Measurements from ENCODE around the gene NLGN1.

Gene NLGN1

GRCh38 chr3:174116421-174116820, 718.9 kb downstream of the NLGN1 start:
- H2BK5ac ChIP-seq (ENCODE audit: low read depth, low read length, poor library complexity), result no peak overlapping the region
- no peak overlapping the region for H3K27ac ChIP-seq (ENCODE audit: low read depth, low read length)
- H2BK120ac ChIP-seq (ENCODE audit: insufficient read depth, low read length, poor library complexity), result no peak overlapping the region
- no peaks in the 10 kb centered on the region for H3K4me1 ChIP-seq (ENCODE audit: control insufficient read depth in 1 of 2, insufficient read depth in 2 of 2, low read length in 2 of 2)
- no peak overlapping the region for H2AK5ac ChIP-seq (ENCODE audit: low read length)
- H3K9me3 ChIP-seq (ENCODE audit: insufficient read depth, low read depth, low read length), result no peaks in the 10 kb centered on the region
- H3K18ac ChIP-seq (ENCODE audit: low read length), result no peak overlapping the region
- H3K36me3 ChIP-seq (ENCODE audit: control insufficient read depth in 1 of 2, insufficient read depth in 2 of 2, low read length in 2 of 2), result no peaks in the 10 kb centered on the region
- WGBS (ENCODE audit: extremely low coverage, insufficient coverage, insufficient read length), result no CpG with 5 or more reads among the region's 4 CpGs
- H3K27me3 ChIP-seq (ENCODE audit: insufficient read depth, low read length), result no peaks in the 10 kb centered on the region
- no peak overlapping the region for H3K4me2 ChIP-seq (ENCODE audit: low read length)
- H3K4me3 ChIP-seq (ENCODE audit: low read depth, low read length), result no peak overlapping the region
- no peak overlapping the region for H3K4ac ChIP-seq (ENCODE audit: low read depth, low read length)
- no peak overlapping the region for H4K12ac ChIP-seq (ENCODE audit: low read depth, low read length)
- no peak overlapping the region for H3K23ac ChIP-seq (ENCODE audit: low read length)
- H3K9ac ChIP-seq (ENCODE audit: low read length), result no peak overlapping the region
- H3K79me2 ChIP-seq (ENCODE audit: control insufficient read depth, insufficient read depth, low read length, poor library complexity), result no peaks in the 10 kb centered on the region
- H3K79me1 ChIP-seq (ENCODE audit: low read length), result no peaks in the 10 kb centered on the region
- peak; percentile 53 to 60 for DNase-seq
- H2BK12ac ChIP-seq (ENCODE audit: low read length), result no peak overlapping the region
- no peak overlapping the region for H3K14ac ChIP-seq (ENCODE audit: low read length)
- H4K91ac ChIP-seq (ENCODE audit: low read depth, low read length), result no peak overlapping the region
- no peak overlapping the region for H2AFZ ChIP-seq (ENCODE audit: insufficient read depth, low read length, poor library complexity)
- no peak overlapping the region for H4K8ac ChIP-seq (ENCODE audit: low read depth, low read length)

GRCh38 chr3:174120997-174121396, 723.5 kb downstream of the NLGN1 start:
- Histone ChIP-seq H4K91ac (ENCODE audit: low read depth, low read length) (no peak overlapping the region), H2BK12ac (ENCODE audit: low read length) (no peak overlapping the region), H2AK5ac (ENCODE audit: low read length) (no peak overlapping the region), H3K18ac (ENCODE audit: low read length) (no peak overlapping the region), H3K4ac (ENCODE audit: low read depth, low read length) (no peak overlapping the region), H3K27ac (ENCODE audit: low read depth, low read length) (no peak overlapping the region), H4K8ac (ENCODE audit: low read depth, low read length) (no peak overlapping the region), H2BK5ac (ENCODE audit: low read depth, low read length, poor library complexity) (no peak overlapping the region), H3K4me1 (ENCODE audit: control insufficient read depth in 1 of 2, insufficient read depth in 2 of 2, low read length in 2 of 2) (no peaks in the 10 kb centered on the region), H3K27me3 (ENCODE audit: insufficient read depth, low read length) (no peaks in the 10 kb centered on the region), H4K12ac (ENCODE audit: low read depth, low read length) (no peak overlapping the region), H2AFZ (ENCODE audit: insufficient read depth, low read length, poor library complexity) (no peak overlapping the region), H3K79me2 (ENCODE audit: control insufficient read depth, insufficient read depth, low read length, poor library complexity) (no peaks in the 10 kb centered on the region), H3K9ac (ENCODE audit: low read length) (no peak overlapping the region), H2BK120ac (ENCODE audit: insufficient read depth, low read length, poor library complexity) (no peak overlapping the region), H3K9me3 (ENCODE audit: insufficient read depth, low read depth, low read length) (no peaks in the 10 kb centered on the region), H3K23ac (ENCODE audit: low read length) (no peak overlapping the region), H3K36me3 (ENCODE audit: control insufficient read depth in 1 of 2, insufficient read depth in 2 of 2, low read length in 2 of 2) (no peaks in the 10 kb centered on the region), H3K14ac (ENCODE audit: low read length) (no peak overlapping the region), H3K4me3 (ENCODE audit: low read depth, low read length) (no peak overlapping the region), H3K79me1 (ENCODE audit: low read length) (no peaks in the 10 kb centered on the region), H3K4me2 (ENCODE audit: low read length) (no peak overlapping the region)
- DNase-seq, result no peak

GRCh38 chr3:174122411-174122810, 724.9 kb downstream of the NLGN1 start:
- Histone ChIP-seq H2BK5ac (ENCODE audit: low read depth, low read length, poor library complexity) (no peak overlapping the region), H3K79me2 (ENCODE audit: control insufficient read depth, insufficient read depth, low read length, poor library complexity) (no peaks in the 10 kb centered on the region), H2BK12ac (ENCODE audit: low read length) (no peak overlapping the region), H4K12ac (ENCODE audit: low read depth, low read length) (no peak overlapping the region), H3K27me3 (ENCODE audit: insufficient read depth, low read length) (no peaks in the 10 kb centered on the region), H2BK120ac (ENCODE audit: insufficient read depth, low read length, poor library complexity) (no peak overlapping the region), H3K4me1 (ENCODE audit: control insufficient read depth in 1 of 2, insufficient read depth in 2 of 2, low read length in 2 of 2) (no peaks in the 10 kb centered on the region), H3K9me3 (ENCODE audit: insufficient read depth, low read depth, low read length) (no peaks in the 10 kb centered on the region), H3K14ac (ENCODE audit: low read length) (no peak overlapping the region), H2AFZ (ENCODE audit: insufficient read depth, low read length, poor library complexity) (no peak overlapping the region), H4K91ac (ENCODE audit: low read depth, low read length) (no peak overlapping the region), H3K4me2 (ENCODE audit: low read length) (no peak overlapping the region), H3K4me3 (ENCODE audit: low read depth, low read length) (no peak overlapping the region), H2AK5ac (ENCODE audit: low read length) (no peak overlapping the region), H4K8ac (ENCODE audit: low read depth, low read length) (no peak overlapping the region), H3K4ac (ENCODE audit: low read depth, low read length) (no peak overlapping the region), H3K23ac (ENCODE audit: low read length) (no peak overlapping the region), H3K79me1 (ENCODE audit: low read length) (no peaks in the 10 kb centered on the region), H3K18ac (ENCODE audit: low read length) (no peak overlapping the region), H3K9ac (ENCODE audit: low read length) (no peak overlapping the region), H3K36me3 (ENCODE audit: control insufficient read depth in 1 of 2, insufficient read depth in 2 of 2, low read length in 2 of 2) (no peaks in the 10 kb centered on the region), H3K27ac (ENCODE audit: low read depth, low read length) (no peak overlapping the region)
- DNase-seq, result no peak
- WGBS (ENCODE audit: extremely low coverage, insufficient coverage, insufficient read length), result no CpG with 5 or more reads among the region's 2 CpGs

- Histone ChIP-seq H2BK12ac (ENCODE audit: low read length) (no peak overlapping the region), H3K79me1 (ENCODE audit: low read length) (no peaks in the 10 kb centered on the region), H3K14ac (ENCODE audit: low read length) (no peak overlapping the region), H3K9me3 (ENCODE audit: insufficient read depth, low read depth, low read length) (no peaks in the 10 kb centered on the region), H3K79me2 (ENCODE audit: control insufficient read depth, insufficient read depth, low read length, poor library complexity) (no peaks in the 10 kb centered on the region), H3K27ac (ENCODE audit: low read depth, low read length) (no peak overlapping the region), H2BK5ac (ENCODE audit: low read depth, low read length, poor library complexity) (no peak overlapping the region), H4K12ac (ENCODE audit: low read depth, low read length) (no peak overlapping the region), H3K27me3 (ENCODE audit: insufficient read depth, low read length) (no peaks in the 10 kb centered on the region), H4K91ac (ENCODE audit: low read depth, low read length) (no peak overlapping the region), H3K4me2 (ENCODE audit: low read length) (no peak overlapping the region), H3K4me1 (ENCODE audit: control insufficient read depth in 1 of 2, insufficient read depth in 2 of 2, low read length in 2 of 2) (no peaks in the 10 kb centered on the region), H3K23ac (ENCODE audit: low read length) (no peak overlapping the region), H4K8ac (ENCODE audit: low read depth, low read length) (no peak overlapping the region), H3K4ac (ENCODE audit: low read depth, low read length) (no peak overlapping the region), H3K36me3 (ENCODE audit: control insufficient read depth in 1 of 2, insufficient read depth in 2 of 2, low read length in 2 of 2) (no peaks in the 10 kb centered on the region), H2AFZ (ENCODE audit: insufficient read depth, low read length, poor library complexity) (no peak overlapping the region), H3K9ac (ENCODE audit: low read length) (no peak overlapping the region), H2AK5ac (ENCODE audit: low read length) (no peak overlapping the region), H2BK120ac (ENCODE audit: insufficient read depth, low read length, poor library complexity) (no peak overlapping the region), H3K4me3 (ENCODE audit: low read depth, low read length) (no peak overlapping the region), H3K18ac (ENCODE audit: low read length) (no peak overlapping the region)
- peak in 1 of 2 donors; percentile 4 for DNase-seq
- no CpG with 5 or more reads among the region's 2 CpGs for WGBS (ENCODE audit: extremely low coverage, insufficient coverage, insufficient read length)
Measured at GRCh38 chr3:174125267-174125824, 727.8 kb downstream of the NLGN1 start.
